B cell (primary cell): ENCODE data around the gene GPRIN2. TPM values are rescaled to one million over a fixed set of nuclear protein-coding genes. Genes with fewer than 3 reads are reported as not detected.

Source experiments
- ATAC-seq: fragments of 200-7000 bp; cut with Tn5 transposase; one replicate; pipeline ENCODE4 v1.10.0; 2021; ENCODE audit warnings: low read depth, mild to moderate bottlenecking, moderate number of reproducible peaks, moderate library complexity
- CTCF ChIA-PET: fragments of 350-600 bp; sonication (Branson Sonifier 250); formaldehyde crosslinking; loops from one replicate; lab custom pipeline; 2021; ENCODE audit warnings: antibody characterized with exemption, inconsistent platforms; lab: Charles Lee
- POLR2A ChIA-PET: fragments of 350-600 bp; sonication (Branson Sonifier 250); formaldehyde crosslinking; loops from one replicate; lab custom pipeline; 2021; ENCODE audit warnings: antibody characterized with exemption; lab: Charles Lee
- DNase-seq: peaks from one replicate; pipeline ENCODE4 v3.0.0; 2013
- H2AFZ ChIP-seq: 2 replicates; pipeline ENCODE4 v1.6.1; 2012; ENCODE audit warnings: mild to moderate bottlenecking, low read depth, low read length; ENCODE audit not compliant: insufficient read depth, poor library complexity, severe bottlenecking
- H3K27ac ChIP-seq, 2 donors: 1 replicate in 1 of 2; 2 replicates in 1 of 2; pipeline ENCODE4 v1.5.1; 2012 to 2013; ENCODE audit warnings: low read length in 2 of 2, mild to moderate bottlenecking in 2 of 2, moderate library complexity in 1 of 2
- H3K27me3 ChIP-seq, 4 experiments: fragments of 200-600 bp in 1 of 4; sonication (generic) in 1 of 4; replicated peaks in 1 of 4; 1 replicate in 2 of 4; 2 replicates in 2 of 4; pipeline versions ENCODE4 v1.6.1 to v1.7.0; 2013 to 2016; ENCODE audit warnings: low read length in 3 of 4, mild to moderate bottlenecking in 2 of 4, mixed read lengths in 1 of 4, moderate library complexity in 1 of 4; ENCODE audit not compliant: insufficient read depth in 4 of 4, control insufficient read depth in 3 of 4; ENCODE audit errors: control extremely low read depth in 1 of 4
- H3K36me3 ChIP-seq, 2 experiments: replicated peaks in 1 of 2; 1 replicate in 1 of 2; 2 replicates in 1 of 2; pipeline versions ENCODE4 v1.6.1 to v1.7.1; 2013; ENCODE audit warnings: low read length in 1 of 2; ENCODE audit not compliant: insufficient read depth in 2 of 2, control insufficient read depth in 1 of 2; ENCODE audit errors: control extremely low read depth in 1 of 2, extremely low read depth in 1 of 2
- H3K4me1 ChIP-seq, 2 donors: fragments of 200-600 bp in 1 of 2; sonication (generic) in 1 of 2; 1 replicate in 1 of 2; 2 replicates in 1 of 2; pipeline versions ENCODE4 v1.5.1 to v1.6.1; 2013 to 2017; ENCODE audit warnings: low read length in 2 of 2; ENCODE audit not compliant: control insufficient read depth in 2 of 2, insufficient read depth in 2 of 2
- H3K4me2 ChIP-seq: replicated peaks from 2 replicates; pipeline ENCODE3; 2012; ENCODE audit warnings: mild to moderate bottlenecking, low read depth, low read length; ENCODE audit not compliant: poor library complexity, severe bottlenecking
- H3K4me3 ChIP-seq, 5 experiments: fragments of 200-600 bp in 1 of 5; sonication (generic) in 1 of 5; 1 replicate in 3 of 5; 2 replicates in 2 of 5; pipeline versions ENCODE4 v1.5.1 to v1.7.0; 2011 to 2016; ENCODE audit warnings: low read length in 4 of 5, mild to moderate bottlenecking in 4 of 5, low read depth in 2 of 5, control low read depth in 1 of 5, moderate library complexity in 1 of 5; ENCODE audit not compliant: insufficient read depth in 1 of 5; ENCODE audit errors: control extremely low read depth in 1 of 5, extremely low read depth in 1 of 5
- H3K79me2 ChIP-seq: fragments of 200-600 bp; sonication (generic); one replicate; pipeline ENCODE4 v1.6.0; 2016; ENCODE audit warnings: low read length; ENCODE audit not compliant: control insufficient read depth, insufficient read depth
- H3K9ac ChIP-seq: fragments of 200-600 bp; sonication (generic); 2 replicates; pipeline ENCODE4 v1.6.1; 2017; ENCODE audit warnings: mild to moderate bottlenecking, low read length, moderate library complexity
- H3K9me3 ChIP-seq, 3 donors: one replicate each; pipeline versions ENCODE4 v1.6.1 to v1.7.1; 2013; ENCODE audit warnings: low read length in 2 of 3; ENCODE audit not compliant: control insufficient read depth in 2 of 3, insufficient read depth in 1 of 3; ENCODE audit errors: control extremely low read depth in 1 of 3
- H4K20me1 ChIP-seq: 2 replicates; pipeline ENCODE4 v1.6.0; 2012; ENCODE audit warnings: mild to moderate bottlenecking, low read length; ENCODE audit not compliant: insufficient read depth, control insufficient read depth, poor library complexity, severe bottlenecking
- H3K27ac Mint-ChIP-seq: one replicate; pipeline ENCODE4 v1.8.0; 2021; ENCODE audit warnings: mixed read lengths
- H3K27me3 Mint-ChIP-seq: one replicate; pipeline ENCODE4 v1.8.0; 2021; ENCODE audit warnings: mixed read lengths
- H3K4me1 Mint-ChIP-seq: one replicate; pipeline ENCODE4 v1.8.0; 2021; ENCODE audit warnings: mixed read lengths
- H3K4me3 Mint-ChIP-seq: one replicate; pipeline ENCODE4 v1.8.0; 2021; ENCODE audit warnings: mixed read lengths
- H3K9me3 Mint-ChIP-seq: one replicate; pipeline ENCODE4 v1.8.0; 2022; ENCODE audit warnings: mixed read lengths; ENCODE audit not compliant: insufficient read depth
- CTCF ChIP-seq: fragments of 200-600 bp; IDR thresholded peaks from one replicate; pipeline ENCODE4 v1.8.0; 2022; ENCODE audit warnings: antibody characterized with exemption, mild to moderate bottlenecking
- EZH2 ChIP-seq: IDR thresholded peaks from 2 replicates; pipeline ENCODE4 v1.6.1; 2012; ENCODE audit warnings: borderline replicate concordance, low read depth, mild to moderate bottlenecking, moderate library complexity, low read length; ENCODE audit not compliant: insufficient read depth, poor library complexity, severe bottlenecking
- WGBS: methylation state at CpG from one replicate; pipeline ENCODE4 v1.1.5; 2013; ENCODE audit warnings: missing lambda C conversion rate; ENCODE audit not compliant: insufficient coverage; 5-methylcytosine and 5-hydroxymethylcytosine counted together
- intact Hi-C: fragments of 100-400 bp; cut with micrococcal nuclease; formaldehyde crosslinking; loops from one replicate; pipeline ENCODE4 v1.10.0; 2022
- polyA plus RNA-seq: library from polyadenylated mRNA; depleted of rRNA; stranded (reverse); fragments of >200 nt; gene quantifications from 2 replicates; pipeline ENCODE4 v1.2.3, GENCODE V29; 2012
- total RNA-seq, 2 donors: library from RNA; stranded (reverse); fragments of 120-200 nt in 1 of 2; gene quantifications; 1 replicate in 1 of 2; 2 replicates in 1 of 2; pipeline versions ENCODE4 v1.2.3 to v1.2.4, GENCODE V29; 2013 to 2022

Gene GPRIN2
- total and polyA plus RNA-seq, 2 donors (not counting 1 experiment from before 2014, with no cell fraction given), result not detected

- H3K4me2 ChIP-seq, result no peak overlapping the region
- CTCF ChIA-PET, result interaction anchor here (1.0 kb wide), 1 partner anchor 14 kb away, joined by 3 read pairs; no protein-coding TSS in a partner anchor
These were observed 2.2 kb downstream of the GPRIN2 start for GRCh38 chr10:46554166-46554781.

More at GRCh38 chr10:46554166-46554781, 2.2 kb downstream of the GPRIN2 start:
- peaks cover 0 to 37% (median 17%) of the 10 kb centered on the region in 4 experiments for H3K27me3 ChIP-seq
- Mint-ChIP-seq H3K27ac (no peak overlapping the region), H3K27me3 (peaks cover 9% of the 10 kb centered on the region), H3K4me3 (no peak overlapping the region), H3K9me3 (no peaks in the 10 kb centered on the region), H3K4me1 (peaks cover 18% of the 10 kb centered on the region)
- H3K79me2 ChIP-seq, result no peaks in the 10 kb centered on the region
- ATAC-seq (no peak), DNase-seq (no peak)
- TF ChIP-seq CTCF (no peak), EZH2 (no peak)
- intact Hi-C loops, result no loop called here
- H3K9me3 ChIP-seq, result peaks cover 0 to 4% (median 0%) of the 10 kb centered on the region in 3 donors
- H4K20me1 ChIP-seq, result no peaks in the 10 kb centered on the region
- peaks cover 9 to 12% of the 10 kb centered on the region in 2 donors for H3K4me1 ChIP-seq
- POLR2A ChIA-PET, result no interaction called here
- no peak overlapping the region for H3K27ac ChIP-seq
- WGBS, result 90% methylated on average over 7 of the region's 7 CpGs
- no peak overlapping the region for H3K9ac ChIP-seq
- no peak overlapping the region for H3K4me3 ChIP-seq
- no peaks in the 10 kb centered on the region for H3K36me3 ChIP-seq
- no peak overlapping the region for H2AFZ ChIP-seq
